Gastrocnemius medialis (tissue), 4 donors: ENCODE results near the gene CDH23. TPM values are rescaled to one million over a fixed set of nuclear protein-coding genes. Genes with fewer than 3 reads are reported as not detected.

Source experiments
- ATAC-seq, 2 donors: fragments of 150-250 bp; one replicate each; pipeline ENCODE4 v1.9.1; 2016
- DNase-seq, 2 donors: peaks; one replicate each; pipeline ENCODE4 v3.0.0-alpha.2; 2019
- H3K27ac ChIP-seq, 4 donors: fragments of 200-600 bp; sonication (generic); 1 replicate in 1 of 4; 2 replicates in 3 of 4; pipeline ENCODE4 v1.5.1; 2016 to 2018; ENCODE audit warnings: mild to moderate bottlenecking in 2 of 4, moderate library complexity in 1 of 4
- H3K27me3 ChIP-seq, 3 donors: fragments of 200-600 bp; sonication (generic) in 2 of 3; 1 replicate in 1 of 3; 2 replicates in 2 of 3; pipeline versions ENCODE4 v1.5.1 to v1.6.0; 2016 to 2019; ENCODE audit warnings: mild to moderate bottlenecking in 1 of 3, moderate library complexity in 1 of 3
- H3K36me3 ChIP-seq, 2 donors: fragments of 200-600 bp; sonication (generic) in 1 of 2; one replicate each; pipeline ENCODE4 v1.5.1; 2017 to 2018
- H3K4me1 ChIP-seq, 2 donors: fragments of 200-600 bp; sonication (generic) in 1 of 2; one replicate each; pipeline ENCODE4 v1.5.1; 2016 to 2017; ENCODE audit warnings: mild to moderate bottlenecking in 2 of 2
- H3K4me3 ChIP-seq, 4 donors: fragments of 200-600 bp; sonication (generic) in 3 of 4; 1 replicate in 1 of 4; 2 replicates in 3 of 4; pipeline ENCODE4 v1.5.1; 2016 to 2019; ENCODE audit warnings: mild to moderate bottlenecking in 2 of 4
- H3K9me3 ChIP-seq, 3 donors: fragments of 200-600 bp; sonication (generic) in 2 of 3; 1 replicate in 1 of 3; 2 replicates in 2 of 3; pipeline ENCODE4 v1.5.1; 2016 to 2019
- CTCF ChIP-seq, 5 experiments: fragments of 450-650 bp in 3 of 5; fragments of 200-600 bp in 2 of 5; sonication (generic) in 2 of 5; IDR thresholded peaks in 4 of 5; conservative IDR thresholded peaks in 1 of 5; 1 replicate in 4 of 5; 2 replicates in 1 of 5; pipeline ENCODE4 v1.5.1; 2016 to 2019; ENCODE audit warnings: antibody characterized with exemption in 5 of 5, mild to moderate bottlenecking in 3 of 5, moderate library complexity in 3 of 5
- POLR2A ChIP-seq, 2 donors: fragments of 450-650 bp; IDR thresholded peaks; one replicate each; pipeline ENCODE4 v1.6.1; 2017; ENCODE audit warnings: antibody characterized with exemption in 2 of 2, mild to moderate bottlenecking in 2 of 2, moderate library complexity in 2 of 2
- in situ Hi-C, 4 donors: fragments of 200-750 bp; cut with MboI; loops; one replicate each; pipeline versions ENCODE4 v1.15.0 to v1.8.0; 2017; ENCODE audit warnings: low sequenced_read_pairs in 4 of 4
- intact Hi-C: fragments of 100-400 bp; cut with DNase I; formaldehyde crosslinking; loops from one replicate; pipeline ENCODE4 v1.15.1; 2023; ENCODE audit warnings: low total_unique reads
- total RNA-seq, 4 donors: library from RNA; depleted of rRNA; stranded (reverse); fragments of >200 nt; gene quantifications; one replicate each; pipeline versions ENCODE4 v1.1.0 to v1.2.3, GENCODE V29; 2016

CDH23 gene
- total RNA-seq: 1 to 10 TPM in 2 of 4 donors, under 1 TPM in 2; 0.53 to 1.8 (median 1.2) TPM

GRCh38 chr10:71396711-71397295 lies at the start of gene CDH23:
TSS of gene CDH23 (plus strand) at chr10:71396920. CDS start at chr10:71439832, 42,912 bp downstream.
- no peak for TF ChIP-seq POLR2A (IDR thresholded peaks at IDR 0.05)
- no peak for TF ChIP-seq CTCF (IDR thresholded peaks at IDR 0.05 in 4 of 5, conservative IDR thresholded peaks at IDR 0.05 in 1 of 5)
- H3K9me3 ChIP-seq: no peaks in the 10 kb centered on the region
- intact Hi-C loops (loop anchor here (1.0 to 5.0 kb wide), 3 partner anchors 85 to 310 kb away; no protein-coding TSS in a partner anchor), in situ Hi-C loops (loop anchor here in 3 of 4 donors (10.0 to 25.0 kb wide), 2 partner anchors 168 to 415 kb away; no protein-coding TSS in a partner anchor)
- H3K36me3 ChIP-seq: no peaks in the 10 kb centered on the region
- peaks cover 7 to 10% of the 10 kb centered on the region in 2 donors for H3K4me1 ChIP-seq
- ATAC-seq (peak; percentile 37 to 38), DNase-seq (no peak)
- H3K27me3 ChIP-seq: peaks cover 23 to 45% (median 41%) of the 10 kb centered on the region in 3 donors
- peak within 1 kb of the TSS in 1 of 4 donors; percentile 40 for H3K27ac ChIP-seq
- peak within 1 kb of the TSS; percentile 45 to 69 (median 57) for H3K4me3 ChIP-seq

- DNase-seq: no peak
- Histone ChIP-seq H3K9me3 (no peaks in the 10 kb centered on the region), H3K4me1 (peaks cover 0 to 10% of the 10 kb centered on the region in 2 donors), H3K4me3 (no peak overlapping the region), H3K27me3 (no peaks in the 10 kb centered on the region), H3K27ac (no peak overlapping the region), H3K36me3 (no peaks in the 10 kb centered on the region)
- intact Hi-C loops (no loop called here), in situ Hi-C loops (no loop called here)
- TF ChIP-seq CTCF (IDR thresholded peaks at IDR 0.05 in 4 of 5, conservative IDR thresholded peaks at IDR 0.05 in 1 of 5) (no peak), POLR2A (IDR thresholded peaks at IDR 0.05) (no peak)
- no peak for ATAC-seq
Measured at GRCh38 chr10:71347587-71348395, 48.9 kb upstream of the CDH23 start.

- Histone ChIP-seq H3K27me3 (no peaks in the 10 kb centered on the region), H3K4me3 (no peak overlapping the region), H3K4me1 (peaks cover 0 to 10% of the 10 kb centered on the region in 2 donors), H3K27ac (no peak overlapping the region), H3K36me3 (no peaks in the 10 kb centered on the region), H3K9me3 (no peaks in the 10 kb centered on the region)
- intact Hi-C loops (no loop called here), in situ Hi-C loops (no loop called here)
- DNase-seq (no peak), ATAC-seq (no peak)
- TF ChIP-seq CTCF (IDR thresholded peaks at IDR 0.05 in 4 of 5, conservative IDR thresholded peaks at IDR 0.05 in 1 of 5) (no peak), POLR2A (IDR thresholded peaks at IDR 0.05) (no peak)
Measured at GRCh38 chr10:71348850-71349249, 47.9 kb upstream of the CDH23 start.

GRCh38 chr10:71349406-71349805 lies 47.3 kb upstream of the CDH23 start:
- Histone ChIP-seq H3K4me3 (no peak overlapping the region), H3K27me3 (no peaks in the 10 kb centered on the region), H3K4me1 (peaks cover 0 to 10% of the 10 kb centered on the region in 2 donors), H3K9me3 (no peaks in the 10 kb centered on the region), H3K27ac (no peak overlapping the region), H3K36me3 (no peaks in the 10 kb centered on the region)
- ATAC-seq: no peak
- intact Hi-C loops (no loop called here), in situ Hi-C loops (no loop called here)
- TF ChIP-seq CTCF (IDR thresholded peaks at IDR 0.05 in 4 of 5, conservative IDR thresholded peaks at IDR 0.05 in 1 of 5) (no peak), POLR2A (IDR thresholded peaks at IDR 0.05) (no peak)
- no peak for DNase-seq
